Naive thymus-derived CD4-positive, alpha-beta T cell (primary cell): Measurements from ENCODE around the gene IL6ST. TPM values are rescaled to one million over a fixed set of nuclear protein-coding genes. Genes with fewer than 3 reads are reported as not detected.
"Not testable (repeated sequence)": the region's sequence is repeated elsewhere in the genome, so short reads cannot be mapped to it uniquely, and the experiment has no call there.

Experiments used
- ATAC-seq: fragments of 150-1000 bp; cut with Tn5 transposase; 2 replicates; pipeline ENCODE4 v1.10.0; 2021; ENCODE audit warnings: mild to moderate bottlenecking, moderate library complexity
- CTCF ChIA-PET: fragments of 350-600 bp; sonication (Branson Sonifier 250); formaldehyde crosslinking; loops from one replicate; lab custom pipeline; 2021; ENCODE audit warnings: antibody characterized with exemption; lab: Charles Lee
- POLR2A ChIA-PET: fragments of 350-600 bp; sonication (Branson Sonifier 250); formaldehyde crosslinking; loops from one replicate; lab custom pipeline; 2021; ENCODE audit warnings: antibody characterized with exemption, inconsistent platforms; lab: Charles Lee
- DNase-seq, 9 donors: peaks; one replicate each; pipeline versions ENCODE4 v3.0.0 to v3.0.0-alpha.2; 2020 to 2022; ENCODE audit warnings: mixed read lengths in 1 of 9
- H3K27ac ChIP-seq: one replicate; pipeline ENCODE4 v1.7.0; 2013; ENCODE audit warnings: mild to moderate bottlenecking, low read depth, low read length, moderate library complexity
- H3K27me3 ChIP-seq, 2 donors: one replicate each; pipeline ENCODE4 v1.7.0; 2013; ENCODE audit warnings: low read length in 2 of 2, mild to moderate bottlenecking in 2 of 2, moderate library complexity in 2 of 2; ENCODE audit not compliant: control insufficient read depth in 2 of 2, insufficient read depth in 2 of 2
- H3K36me3 ChIP-seq, 3 experiments: 1 replicate in 2 of 3; 2 replicates in 1 of 3; pipeline ENCODE4 v1.7.0; 2013; ENCODE audit warnings: low read length in 3 of 3, mild to moderate bottlenecking in 3 of 3, moderate library complexity in 1 of 3; ENCODE audit not compliant: insufficient read depth in 3 of 3, control insufficient read depth in 2 of 3
- H3K4me1 ChIP-seq, 2 donors: one replicate each; pipeline ENCODE4 v1.7.0; 2013; ENCODE audit warnings: low read length in 2 of 2, mild to moderate bottlenecking in 2 of 2, moderate library complexity in 1 of 2; ENCODE audit not compliant: control insufficient read depth in 2 of 2, insufficient read depth in 2 of 2
- H3K4me3 ChIP-seq: 2 replicates; pipeline ENCODE4 v1.7.0; 2013; ENCODE audit warnings: mild to moderate bottlenecking, low read length
- H3K9me3 ChIP-seq, 3 experiments: 1 replicate in 2 of 3; 2 replicates in 1 of 3; pipeline ENCODE4 v1.7.0; 2013; ENCODE audit warnings: low read length in 3 of 3; ENCODE audit not compliant: control insufficient read depth in 2 of 3
- H3K27ac Mint-ChIP-seq, 9 donors: one replicate each; pipeline ENCODE4 v1.8.0; 2020 to 2022; ENCODE audit warnings: mixed read lengths in 9 of 9, mild to moderate bottlenecking in 8 of 9, moderate library complexity in 5 of 9, inconsistent platforms in 2 of 9
- H3K27me3 Mint-ChIP-seq, 5 donors: one replicate each; pipeline ENCODE4 v1.8.0; 2021 to 2022; ENCODE audit warnings: mixed read lengths in 5 of 5, mild to moderate bottlenecking in 1 of 5
- H3K36me3 Mint-ChIP-seq, 5 donors: one replicate each; pipeline ENCODE4 v1.8.0; 2020 to 2022; ENCODE audit warnings: mixed read lengths in 5 of 5, mild to moderate bottlenecking in 3 of 5, inconsistent platforms in 1 of 5
- H3K4me1 Mint-ChIP-seq, 7 donors: one replicate each; pipeline ENCODE4 v1.8.0; 2020 to 2022; ENCODE audit warnings: mixed read lengths in 7 of 7, mild to moderate bottlenecking in 3 of 7, inconsistent platforms in 1 of 7
- H3K4me3 Mint-ChIP-seq, 10 donors: one replicate each; pipeline ENCODE4 v1.8.0; 2020 to 2022; ENCODE audit warnings: mild to moderate bottlenecking in 10 of 10, mixed read lengths in 10 of 10, moderate library complexity in 6 of 10, inconsistent platforms in 2 of 10
- H3K9me3 Mint-ChIP-seq, 11 donors: one replicate each; pipeline ENCODE4 v1.8.0; 2020 to 2022; ENCODE audit warnings: mixed read lengths in 11 of 11, mild to moderate bottlenecking in 4 of 11, inconsistent platforms in 1 of 11, moderate library complexity in 1 of 11
- intact Hi-C, 2 donors: fragments of 100-400 bp; cut with micrococcal nuclease; formaldehyde crosslinking; loops; one replicate each; pipeline ENCODE4 v1.15.1; 2023
- polyA plus RNA-seq, 2 donors: library from polyadenylated mRNA; unstranded; fragments of 300-500 nt; fragmentation: Illumina TruSeq; gene quantifications; one replicate each; pipeline ENCODE4 v1.2.3, GENCODE V29; 2021
- total RNA-seq, 6 experiments: library from RNA in 5 of 6; stranded (reverse) in 5 of 6; gene quantifications; 1 replicate in 5 of 6; 2 replicates in 1 of 6; pipeline ENCODE4 v1.2.3 and lab custom pipeline; 2021 to 2026

IL6ST gene
- total and polyA plus RNA-seq, 7 experiments from 2014 or later = 101 to 372 (median 225) TPM

DNA sequence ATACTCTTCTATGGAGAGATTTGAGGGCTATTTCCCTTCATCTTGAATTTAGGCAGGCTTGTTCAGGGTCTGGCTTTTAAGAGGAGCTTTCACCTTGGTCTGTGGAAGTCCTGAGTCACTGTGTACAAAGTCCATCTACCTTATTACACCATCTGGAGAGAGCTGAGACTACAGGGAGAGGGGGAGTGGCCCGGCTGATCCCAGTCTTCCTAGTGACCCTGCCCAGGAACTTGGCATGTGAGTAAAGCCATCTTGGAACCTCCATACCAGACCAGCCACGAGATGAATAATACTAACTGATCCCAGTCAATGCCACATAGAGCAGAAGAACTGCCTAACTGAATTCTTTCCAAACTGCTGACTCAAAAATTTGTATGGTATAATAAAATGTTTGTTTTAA is 8.4 kb upstream of the IL6ST start:
- Histone ChIP-seq H3K36me3 (no peaks in the 10 kb centered on the region), H3K27ac (no peak overlapping the region), H3K4me1 (peaks cover 0 to 11% of the 10 kb centered on the region in 2 donors), H3K9me3 (peaks cover 0 to 4% (median 0%) of the 10 kb centered on the region in 3 experiments), H3K4me3 (no peak overlapping the region), H3K27me3 (no peaks in the 10 kb centered on the region)
- ATAC-seq (no peak), DNase-seq (no peak)
- Mint-ChIP-seq H3K27ac (peak overlapping the region in 2 of 9 donors; percentile 32 to 68), H3K9me3 (peaks cover 0 to 14% (median 3%) of the 10 kb centered on the region in 11 donors), H3K27me3 (peaks cover 0 to 2% (median 0%) of the 10 kb centered on the region in 5 donors), H3K36me3 (peaks cover 0 to 15% (median 0%) of the 10 kb centered on the region in 5 donors), H3K4me1 (peaks cover 11 to 48% (median 36%) of the 10 kb centered on the region in 7 donors), H3K4me3 (no peak overlapping the region)
- POLR2A ChIA-PET = interaction anchor here (0.9 to 3.5 kb wide), 5 partner anchors 8 to 52 kb away, joined by 3 to 30 read pairs (median 3); partner anchors contain the start of gene IL6ST
- intact Hi-C loops = loop anchor here in 1 of 2 donors (1.0 kb wide), 1 partner anchor 9 kb away; no protein-coding TSS in a partner anchor
- CTCF ChIA-PET = interaction anchor here (0.8 kb wide), 1 partner anchor 21 kb away, joined by 3 read pairs; no protein-coding TSS in a partner anchor

DNA sequence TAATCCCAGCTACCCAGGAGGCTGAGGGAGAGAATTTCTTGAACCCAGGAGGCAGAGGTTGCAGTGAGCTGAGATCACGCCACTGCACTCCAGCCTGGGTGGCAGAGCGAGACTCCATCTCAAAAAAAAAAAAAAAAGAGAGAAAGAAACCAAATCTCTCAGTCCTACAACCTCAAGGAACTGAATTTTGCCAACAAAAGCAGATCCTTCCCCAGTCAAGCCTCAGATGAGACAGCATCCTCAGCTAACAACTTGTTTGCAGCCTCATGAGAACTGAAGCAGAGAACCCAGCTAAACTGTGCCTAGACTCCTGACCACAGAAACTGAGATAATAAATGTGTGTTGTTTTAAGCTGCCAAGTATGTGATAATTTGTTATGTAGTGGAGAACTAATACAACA is 7.5 kb upstream of the IL6ST start:
- peaks cover 14 to 56% (median 44%) of the 10 kb centered on the region in 7 donors for H3K4me1 Mint-ChIP-seq
- H3K27ac ChIP-seq = no peak overlapping the region
- no peak overlapping the region for H3K4me3 ChIP-seq
- peaks cover 0 to 18% (median 4%) of the 10 kb centered on the region in 5 donors for H3K36me3 Mint-ChIP-seq
- intact Hi-C loops = no loop called here
- ChIA-PET POLR2A (interaction anchor here (0.5 to 3.5 kb wide), 11 partner anchors 8 to 153 kb away, joined by 3 to 30 read pairs (median 3); partner anchors contain the start of gene IL6ST), CTCF (interaction anchor here (0.8 to 1.5 kb wide), 2 partner anchors 10 to 20 kb away, joined by 3 to 4 read pairs; no protein-coding TSS in a partner anchor)
- H3K9me3 ChIP-seq = peaks cover 0 to 4% (median 0%) of the 10 kb centered on the region in 3 experiments
- peaks cover 0 to 14% (median 3%) of the 10 kb centered on the region in 11 donors for H3K9me3 Mint-ChIP-seq
- H3K27me3 ChIP-seq = no peaks in the 10 kb centered on the region
- ATAC-seq (no peak), DNase-seq (no peak)
- peak overlapping the region in 1 of 9 donors; percentile 68 for H3K27ac Mint-ChIP-seq
- peaks cover 0 to 11% of the 10 kb centered on the region in 2 donors for H3K4me1 ChIP-seq
- H3K27me3 Mint-ChIP-seq = peaks cover 0 to 2% (median 0%) of the 10 kb centered on the region in 5 donors
- no peaks in the 10 kb centered on the region for H3K36me3 ChIP-seq
- H3K4me3 Mint-ChIP-seq = no peak overlapping the region

DNA sequence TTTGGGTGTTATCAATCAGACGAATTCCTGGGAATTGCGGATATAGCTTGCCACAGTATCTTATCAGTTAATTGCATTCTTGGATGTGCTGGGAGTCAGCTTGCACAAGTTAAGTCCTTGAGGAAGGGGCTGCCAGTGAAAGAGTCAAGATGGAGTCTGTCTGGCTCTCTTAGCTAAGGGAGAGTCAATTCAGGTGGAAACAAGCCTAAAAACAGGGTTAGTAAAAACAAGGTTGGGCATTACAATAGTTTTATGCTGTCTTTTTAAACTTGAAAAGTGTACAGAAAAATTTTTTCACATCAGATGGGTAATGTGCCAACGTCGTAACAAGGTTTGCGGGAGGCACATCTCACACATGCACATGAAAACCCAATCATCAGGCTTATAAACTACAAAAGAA is 5.5 kb upstream of the IL6ST start:
- H3K36me3 Mint-ChIP-seq = peaks cover 0 to 25% (median 4%) of the 10 kb centered on the region in 5 donors
- POLR2A ChIA-PET = interaction anchor here (1.3 kb wide), 1 partner anchor 102 kb away, joined by 7 read pairs; no protein-coding TSS in a partner anchor
- H3K27ac ChIP-seq, DNase-seq, H3K9me3 ChIP-seq, ATAC-seq, H3K27me3 Mint-ChIP-seq, intact Hi-C loops, CTCF ChIA-PET, H3K27me3 ChIP-seq, H3K4me3 ChIP-seq, H3K4me3 Mint-ChIP-seq, H3K36me3 ChIP-seq, H3K27ac Mint-ChIP-seq: not testable (repeated sequence)
- H3K9me3 Mint-ChIP-seq = peaks cover 0 to 14% (median 3%) of the 10 kb centered on the region in 11 donors
- peaks cover 16 to 56% (median 45%) of the 10 kb centered on the region in 7 donors for H3K4me1 Mint-ChIP-seq
- H3K4me1 ChIP-seq = peaks cover 0 to 13% of the 10 kb centered on the region in 2 donors

DNA sequence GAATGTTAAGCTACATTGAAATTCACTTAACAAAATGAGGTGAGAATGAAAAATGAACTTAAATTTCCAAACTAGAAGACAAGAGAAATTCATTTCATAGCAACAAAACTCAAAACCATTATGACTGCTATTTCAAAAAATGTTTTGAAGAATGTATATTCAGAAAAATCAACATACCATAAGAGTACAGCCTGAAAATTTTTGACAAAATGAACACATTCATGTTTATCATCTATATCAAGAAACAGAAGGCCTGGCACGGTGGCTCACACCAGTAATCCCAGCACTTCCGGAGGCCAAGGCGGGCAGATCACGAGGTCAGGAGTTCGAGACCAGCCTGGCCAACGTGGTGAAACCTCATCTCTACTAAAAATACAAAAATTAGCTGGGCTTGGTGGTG is 4.2 kb upstream of the IL6ST start:
- Histone ChIP-seq H3K9me3 (peaks cover 0 to 4% (median 0%) of the 10 kb centered on the region in 3 experiments), H3K4me3 (no peak overlapping the region), H3K27ac (no peak overlapping the region), H3K36me3 (peaks cover 0 to 8% (median 0%) of the 10 kb centered on the region in 3 experiments), H3K27me3 (no peaks in the 10 kb centered on the region), H3K4me1 (peaks cover 0 to 10% of the 10 kb centered on the region in 2 donors)
- Mint-ChIP-seq H3K27me3 (no peaks in the 10 kb centered on the region), H3K4me1 (peaks cover 12 to 45% (median 34%) of the 10 kb centered on the region in 7 donors), H3K27ac (peak overlapping the region in 1 of 9 donors; percentile 98), H3K4me3 (no peak overlapping the region), H3K9me3 (peaks cover 0 to 16% (median 3%) of the 10 kb centered on the region in 11 donors), H3K36me3 (peaks cover 4 to 25% (median 6%) of the 10 kb centered on the region in 5 donors)
- ChIA-PET POLR2A (interaction anchor here (1.0 to 2.6 kb wide), 4 partner anchors 13 to 161 kb away, joined by 3 to 8 read pairs (median 3); no protein-coding TSS in a partner anchor), CTCF (interaction anchor here (1.4 kb wide), 1 partner anchor 14 kb away, joined by 3 read pairs; no protein-coding TSS in a partner anchor)
- intact Hi-C loops = loop anchor here in 1 of 2 donors (5.0 kb wide), 2 partner anchors 142 to 953 kb away; partner anchors contain the start of gene MIER3
- no peak for DNase-seq
- ATAC-seq = no peak

DNA sequence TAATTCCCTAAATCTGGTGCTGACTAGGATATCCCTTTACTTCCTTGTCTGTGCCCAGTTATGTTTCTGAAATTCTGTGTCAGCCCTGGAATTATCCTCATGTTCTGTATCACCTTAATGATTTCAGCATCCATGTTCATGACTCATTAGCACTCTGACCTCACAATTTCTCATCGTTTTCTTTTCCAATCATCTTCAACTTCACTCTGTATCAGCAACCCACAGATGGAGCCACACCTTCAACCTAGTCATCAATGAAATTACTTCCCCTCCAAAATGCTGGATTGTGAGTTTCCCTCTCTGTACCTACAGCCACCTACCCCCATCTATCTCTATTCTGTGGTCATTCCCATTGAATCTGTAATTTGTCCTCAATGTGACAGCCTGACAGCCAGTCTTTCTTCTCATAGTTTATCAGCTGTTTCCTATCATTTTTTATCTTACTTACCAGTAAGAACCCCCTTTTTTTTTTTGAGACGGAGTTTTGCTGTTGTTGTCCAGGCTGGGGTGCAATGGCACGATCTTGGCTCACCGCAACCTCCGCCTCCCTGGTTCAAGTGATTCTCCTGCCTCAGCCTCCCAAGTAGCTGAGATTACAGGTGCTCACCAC is 3.1 kb upstream of the IL6ST start:
- peaks cover 0 to 18% (median 3%) of the 10 kb centered on the region in 11 donors for H3K9me3 Mint-ChIP-seq
- H3K27me3 ChIP-seq = no peaks in the 10 kb centered on the region
- DNase-seq (no peak), ATAC-seq (no peak)
- peaks cover 8 to 10% of the 10 kb centered on the region in 2 donors for H3K4me1 ChIP-seq
- no peaks in the 10 kb centered on the region for H3K27me3 Mint-ChIP-seq
- peaks cover 10 to 35% (median 27%) of the 10 kb centered on the region in 7 donors for H3K4me1 Mint-ChIP-seq
- intact Hi-C loops = loop anchor here in 1 of 2 donors (5.0 kb wide), 2 partner anchors 141 to 954 kb away; partner anchors contain the start of gene MIER3
- H3K27ac Mint-ChIP-seq = peak overlapping the region in 7 of 9 donors; percentile 7 to 98 (median 34)
- peaks cover 0 to 8% (median 0%) of the 10 kb centered on the region in 3 experiments for H3K36me3 ChIP-seq
- no peak overlapping the region for H3K4me3 ChIP-seq
- CTCF ChIA-PET = interaction anchor here (0.7 to 1.4 kb wide), 2 partner anchors 13 to 139 kb away, joined by 3 read pairs; no protein-coding TSS in a partner anchor
- H3K9me3 ChIP-seq = peaks cover 0 to 4% (median 0%) of the 10 kb centered on the region in 3 experiments
- peaks cover 4 to 18% (median 8%) of the 10 kb centered on the region in 5 donors for H3K36me3 Mint-ChIP-seq
- POLR2A ChIA-PET = interaction anchor here (0.9 to 5.5 kb wide), 4 partner anchors 11 to 162 kb away, joined by 3 to 56 read pairs (median 6); no protein-coding TSS in a partner anchor
- no peak overlapping the region for H3K27ac ChIP-seq
- H3K4me3 Mint-ChIP-seq = peak overlapping the region in 6 of 10 donors; percentile 3 to 63 (median 18)
